ENCODE data around the gene OR2C3.

- TF ChIP-seq POLR2A (IDR thresholded peaks at IDR 0.05; ENCODE audit: low read length): no peak
- TF ChIP-seq GATA1 (IDR thresholded peaks at IDR 0.05; ENCODE audit: low read depth, low read length): no peak
Observed at GRCh38 chr1:247551721-247552120, 15.5 kb upstream of the OR2C3 start.
